HG02588 (cell line): ENCODE measurements around the gene OAF.

ENCODE experiments used
- ATAC-seq: cut with Tn5 transposase; IDR thresholded peaks from one replicate; pipeline ENCODE4 v1.9.1; 2021; ENCODE audit warnings: mild to moderate bottlenecking, moderate library complexity; ENCODE audit not compliant: unreplicated experiment

The OAF gene

GRCh38 chr11:120183701-120184141, 27.1 kb upstream of the OAF start:
- ATAC-seq, result no peak

DNA sequence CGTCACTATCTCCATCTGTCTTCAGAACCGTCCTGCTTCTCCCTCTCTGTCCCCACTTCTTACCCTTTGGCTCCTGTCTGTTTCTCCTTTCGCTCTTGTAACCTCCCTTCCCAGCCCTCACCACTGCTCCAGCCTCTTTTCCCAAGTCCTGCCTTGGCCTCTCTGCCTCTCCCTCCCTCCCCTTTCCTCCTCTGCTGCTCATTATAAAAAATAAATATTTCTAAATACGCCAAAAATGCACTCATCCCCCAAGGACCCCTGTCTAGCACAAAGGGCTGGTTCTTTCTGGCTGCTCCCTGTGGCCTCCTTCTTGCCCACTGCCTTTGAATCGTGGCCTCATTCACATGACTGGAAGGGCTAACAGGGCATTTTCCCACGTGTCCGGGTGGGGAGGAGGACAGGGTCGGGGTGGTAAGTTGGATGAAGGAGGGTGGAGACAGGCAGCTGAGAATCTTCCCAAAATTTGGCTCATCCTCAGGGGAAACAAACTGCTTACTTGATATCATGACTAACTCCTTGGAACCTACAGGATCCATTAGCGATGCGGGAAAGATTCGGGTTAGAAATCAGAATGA, 26.4 kb upstream of the OAF start:
- no peak for ATAC-seq

DNA sequence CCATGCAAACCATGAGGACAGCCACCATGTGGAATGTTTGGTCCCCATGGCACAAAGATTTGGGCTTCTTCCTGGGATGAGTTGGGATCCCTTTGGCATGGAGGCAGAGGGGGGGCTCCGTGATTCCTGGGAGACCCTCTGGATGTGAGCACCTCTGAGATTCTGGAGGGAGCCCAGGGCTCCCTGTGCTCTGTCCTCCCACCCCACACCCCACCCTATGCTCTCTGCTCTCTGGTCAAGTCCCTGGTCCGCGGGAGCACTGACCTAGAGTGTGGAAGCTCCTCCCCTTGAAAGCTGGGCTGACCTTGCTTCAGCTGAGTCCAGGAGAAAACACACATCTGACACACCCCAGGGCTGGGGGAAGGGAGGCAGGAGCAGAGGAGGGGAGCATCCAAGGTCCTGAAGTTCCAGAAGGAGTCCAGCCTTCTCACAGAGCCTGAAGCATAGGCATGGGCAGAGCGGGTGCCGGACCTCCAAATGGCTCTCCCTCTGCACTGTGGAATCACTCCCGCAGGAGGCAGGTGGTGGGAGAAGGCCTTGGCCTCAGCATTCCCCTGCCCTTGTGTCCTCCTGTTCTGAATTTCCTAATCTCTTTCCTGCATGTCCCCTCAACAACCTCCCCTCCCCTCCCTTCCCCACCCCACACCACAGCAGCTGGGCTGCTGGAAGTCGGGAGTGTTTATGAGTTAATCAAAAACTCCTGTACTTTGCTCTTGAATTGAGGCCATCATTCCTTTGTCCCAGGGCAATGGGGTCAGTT, 25.7 kb upstream of the OAF start:
- ATAC-seq, result no peak

- ATAC-seq, result no peak
Measured at GRCh38 chr11:120185706-120186455, 25.0 kb upstream of the OAF start.

- ATAC-seq, result no peak
Measured at GRCh38 chr11:120186456-120186773, 24.4 kb upstream of the OAF start.

- ATAC-seq, result peak; percentile 65
Measured at GRCh38 chr11:120186774-120187591, 23.8 kb upstream of the OAF start.

DNA sequence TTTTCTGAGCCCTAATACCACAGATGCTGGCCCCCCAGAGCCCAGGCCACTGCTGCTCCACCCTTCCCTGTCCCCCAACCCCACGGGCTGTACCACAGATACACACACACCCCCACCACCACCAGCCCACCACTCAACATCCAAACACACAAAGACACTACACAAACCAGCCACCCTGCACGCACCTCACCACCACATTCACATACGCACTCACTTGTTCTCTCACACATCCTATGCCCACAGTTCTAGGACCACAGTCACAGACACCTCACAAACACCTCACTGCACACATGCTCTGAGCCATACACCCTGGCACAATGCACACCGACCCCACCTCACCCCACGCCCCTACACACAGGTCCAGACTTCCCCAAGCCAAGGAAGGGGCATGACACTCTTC, 22.5 kb upstream of the OAF start:
- ATAC-seq, result no peak

GRCh38 chr11:120188811-120189455, 21.9 kb upstream of the OAF start:
- ATAC-seq, result no peak

DNA sequence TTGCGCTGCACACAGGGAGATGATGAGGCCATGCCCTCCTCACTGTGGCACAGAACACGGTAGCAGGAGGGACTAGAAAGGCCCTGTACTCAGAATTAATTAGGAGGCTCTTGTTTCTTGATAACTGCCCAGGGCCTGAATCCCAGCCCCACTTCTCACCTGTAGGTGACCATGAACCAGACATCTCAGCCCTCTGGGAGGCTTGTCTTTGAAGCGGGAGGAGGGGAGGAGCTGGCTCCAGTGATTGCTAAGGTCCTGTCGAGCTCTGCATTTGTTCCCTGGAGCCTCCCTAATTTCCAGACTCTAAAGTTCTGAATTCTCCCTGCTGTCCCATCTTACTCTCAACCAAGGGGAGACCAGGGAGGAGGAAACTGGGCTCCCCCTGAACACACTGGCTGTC, 19.8 kb upstream of the OAF start:
- no peak for ATAC-seq

GRCh38 chr11:120192831-120193625, 17.8 kb upstream of the OAF start:
- no peak for ATAC-seq

DNA sequence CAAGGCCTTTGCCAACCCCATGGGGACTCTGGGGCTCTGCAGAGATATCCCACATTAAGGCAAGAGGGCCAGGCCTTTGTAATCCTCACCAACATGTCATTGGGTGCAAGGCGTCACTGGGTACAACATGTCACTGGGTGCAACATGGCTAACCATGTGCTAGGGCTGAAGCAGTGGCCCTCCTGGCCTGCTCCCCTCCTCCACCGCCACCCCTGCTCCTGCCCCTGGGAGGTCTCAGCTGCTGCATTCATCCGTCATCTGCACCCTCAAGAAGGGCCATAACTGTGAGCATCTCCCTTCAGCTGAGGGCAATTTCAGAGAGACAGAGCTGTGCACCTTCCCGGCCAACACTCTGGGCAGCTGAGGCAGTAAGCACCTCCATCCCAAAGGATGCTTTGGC, 16.7 kb upstream of the OAF start:
- ATAC-seq, result no peak

DNA sequence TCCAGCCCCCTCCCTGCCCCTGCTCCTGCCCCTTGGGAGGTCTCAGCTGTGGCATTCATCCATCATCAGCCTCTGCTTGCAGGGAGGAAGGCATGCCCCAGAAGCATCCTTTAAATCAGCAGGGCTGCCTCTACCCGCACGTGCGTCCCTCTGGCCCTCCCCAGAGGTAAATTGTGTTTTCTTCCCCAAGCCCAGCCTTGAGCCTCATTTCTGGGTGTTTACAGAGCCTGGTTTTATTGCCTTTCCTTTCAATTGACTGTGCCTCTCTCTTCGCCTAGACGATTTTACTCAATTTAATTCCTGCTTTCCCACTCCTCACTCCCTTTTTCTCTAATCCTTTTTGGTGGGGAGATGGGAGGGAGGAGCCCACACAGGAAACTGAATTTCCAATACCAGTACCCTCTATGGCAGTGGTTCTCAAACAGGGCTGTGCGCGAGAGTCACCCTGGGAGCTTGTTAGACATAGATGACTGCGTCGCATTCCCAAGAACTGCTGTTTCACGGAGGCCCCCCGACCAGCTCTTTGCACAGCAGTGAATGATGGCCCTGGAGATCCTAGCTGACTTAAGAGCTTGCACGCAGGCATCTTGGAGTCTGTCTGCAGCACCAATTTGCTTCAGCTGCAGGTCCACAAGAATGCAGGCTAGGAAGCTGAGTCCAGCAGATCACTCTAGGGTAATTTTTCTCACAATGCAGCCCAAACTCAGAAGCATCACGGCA, 15.1 kb upstream of the OAF start:
- ATAC-seq, result no peak

GRCh38 chr11:120196826-120197225, 14.0 kb upstream of the OAF start:
- ATAC-seq, result no peak

- ATAC-seq, result no peak
Measured at GRCh38 chr11:120197251-120197891, 13.5 kb upstream of the OAF start.

DNA sequence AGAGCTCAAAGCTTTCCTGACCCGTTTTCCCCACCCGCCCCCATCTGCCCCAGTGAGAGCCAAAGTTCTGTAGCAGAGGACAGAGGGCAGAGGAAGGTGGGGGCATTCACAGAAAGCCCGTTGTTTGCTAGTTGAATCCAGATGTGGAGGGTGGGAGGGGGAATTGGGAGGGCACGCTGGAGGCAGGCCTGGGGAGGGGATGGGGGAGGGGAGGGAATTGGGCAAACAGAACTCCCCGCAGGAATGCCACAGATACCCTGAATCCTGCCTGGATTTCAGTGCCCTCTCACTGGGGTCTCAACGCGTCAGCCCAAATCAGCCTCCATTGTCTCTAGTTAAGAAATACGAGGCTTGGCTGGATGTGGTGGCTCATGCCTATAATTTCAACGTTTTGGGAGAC, 12.9 kb upstream of the OAF start:
- ATAC-seq, result no peak

DNA sequence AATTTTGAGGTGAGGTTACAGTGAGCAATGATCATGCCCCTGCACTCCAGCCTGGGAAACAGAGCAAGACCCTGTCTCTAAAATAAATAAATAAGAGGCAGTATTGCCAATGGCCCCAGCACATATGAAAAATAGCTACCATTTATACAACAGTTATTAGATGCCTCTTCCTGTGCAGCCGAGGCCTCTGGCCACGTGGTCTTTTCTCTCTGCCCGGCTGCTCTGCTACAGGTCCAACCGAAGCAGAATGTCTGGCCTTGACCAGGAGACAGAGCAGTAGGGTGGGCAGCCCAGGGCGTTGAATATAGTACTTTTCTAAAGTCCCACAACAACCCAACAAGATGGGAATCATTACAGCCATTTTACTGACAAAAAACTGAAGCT, 12.4 kb upstream of the OAF start:
- ATAC-seq, result no peak

DNA sequence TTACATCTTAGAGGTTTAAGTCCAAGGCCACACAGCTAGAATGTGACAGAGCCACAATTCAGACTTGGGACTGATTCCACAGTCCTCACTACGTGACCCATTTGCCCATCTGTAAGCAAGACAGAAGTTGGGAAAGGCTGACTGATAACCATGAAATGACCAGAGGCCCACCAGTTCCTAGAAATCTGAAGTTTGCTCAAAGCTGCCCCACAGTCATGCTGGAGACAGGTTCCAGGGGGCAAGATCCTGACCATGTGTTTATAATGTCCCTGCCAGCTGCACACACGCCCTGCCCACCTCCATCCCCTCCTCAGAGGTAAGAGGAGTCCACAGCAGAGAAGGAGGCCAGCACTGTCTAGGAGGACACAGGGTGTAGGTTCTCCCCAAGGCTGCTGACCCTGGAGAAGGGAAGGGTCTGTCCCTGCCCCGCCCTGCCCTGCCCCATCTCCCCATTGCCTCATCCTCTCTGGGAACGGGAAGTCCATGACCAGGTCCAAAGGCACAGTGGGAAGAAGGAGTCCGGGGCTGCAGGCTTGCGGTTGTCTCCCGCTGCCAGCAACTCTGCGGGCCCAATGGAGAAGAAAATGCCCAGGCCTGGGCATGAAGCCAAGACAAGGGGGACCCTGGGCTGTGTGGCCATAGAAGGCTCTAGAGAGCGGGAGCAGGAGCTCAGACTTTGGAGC, 11.9 kb upstream of the OAF start:
- ATAC-seq, result no peak

DNA sequence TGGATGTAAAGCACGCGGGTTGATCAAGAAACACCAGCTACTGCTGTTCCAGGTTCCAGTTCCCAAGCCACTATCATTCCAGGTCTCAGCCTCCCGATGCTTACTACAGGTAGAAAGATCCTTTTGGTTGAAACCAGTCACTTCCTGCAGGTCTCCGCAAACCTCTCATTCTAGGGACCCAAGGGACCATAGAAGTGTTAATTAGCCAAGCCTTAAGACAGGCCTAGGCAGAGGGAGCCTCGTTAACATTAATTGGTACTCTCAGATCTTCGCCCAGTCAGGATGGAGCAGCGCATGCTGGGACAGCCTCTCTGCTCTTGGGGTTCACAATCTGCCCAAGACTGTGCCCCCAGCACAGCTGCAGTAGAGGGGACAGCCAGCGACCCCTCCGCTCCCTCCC, 11.2 kb upstream of the OAF start:
- ATAC-seq, result no peak
